ENCODE measurements around the gene ELP5. TPM values are rescaled to one million over a fixed set of nuclear protein-coding genes. Genes with fewer than 3 reads are reported as not detected.
A peak's percentile ranks its signal among the peaks of the same experiment; 100 is the strongest.

Gene ELP5
- total RNA-seq, 1 donor from 2014 or later, result 106 TPM

DNA sequence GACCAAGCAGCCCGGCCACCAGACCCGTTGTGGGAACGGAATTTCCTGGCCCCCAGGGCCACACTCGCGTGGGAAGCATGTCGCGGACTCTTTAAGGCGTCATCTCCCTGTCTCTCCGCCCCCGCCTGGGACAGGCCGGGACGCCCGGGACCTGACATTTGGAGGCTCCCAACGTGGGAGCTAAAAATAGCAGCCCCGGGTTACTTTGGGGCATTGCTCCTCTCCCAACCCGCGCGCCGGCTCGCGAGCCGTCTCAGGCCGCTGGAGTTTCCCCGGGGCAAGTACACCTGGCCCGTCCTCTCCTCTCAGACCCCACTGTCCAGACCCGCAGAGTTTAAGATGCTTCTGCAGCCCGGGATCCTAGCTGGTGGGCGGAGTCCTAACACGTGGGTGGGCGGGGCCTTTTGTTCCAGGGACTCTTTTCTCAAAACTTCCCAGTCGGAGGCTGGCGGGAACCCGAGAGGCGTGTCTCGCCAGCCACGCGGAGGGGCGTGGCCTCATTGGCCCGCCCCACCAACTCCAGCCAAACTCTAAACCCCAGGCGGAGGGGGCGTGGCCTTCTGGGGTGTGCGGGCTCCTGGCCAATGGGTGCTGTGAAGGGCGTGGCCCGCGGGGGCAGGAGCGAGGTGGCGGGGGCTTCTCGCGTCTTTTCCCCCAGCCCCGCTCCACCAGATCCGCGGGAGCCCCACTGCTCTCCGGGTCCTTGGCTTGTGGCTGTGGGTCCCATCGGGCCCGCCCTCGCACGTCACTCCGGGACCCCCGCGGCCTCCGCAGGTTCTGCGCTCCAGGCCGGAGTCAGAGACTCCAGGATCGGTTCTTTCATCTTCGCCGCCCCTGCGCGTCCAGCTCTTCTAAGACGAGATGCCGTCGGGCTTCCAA, 29.3 kb downstream of the ELP5 start, which contains the start of gene SLC2A4:
Gene SLC2A4 (plus strand): TSS at position 645 of the 879 bp plus-strand sequence. CDS start 217 bp downstream, at position 862.
- H3K27me3 ChIP-seq, result no peaks in the 10 kb centered on the region
- intact Hi-C loops (cut with DNase I), result loop anchor here (1.0 to 2.0 kb wide), 2 partner anchors 29 to 67 kb away; partner anchors contain the start of gene ELP5
- H3K9me3 ChIP-seq, result no peaks in the 10 kb centered on the region
- peak within 1 kb of the TSS; percentile 73 to 81 for H3K27ac ChIP-seq
- H3K4me3 ChIP-seq, result peak within 1 kb of the TSS; percentile 56
- H3K36me3 ChIP-seq, result no peaks in the 10 kb centered on the region
- TF ChIP-seq, protein P1, sequence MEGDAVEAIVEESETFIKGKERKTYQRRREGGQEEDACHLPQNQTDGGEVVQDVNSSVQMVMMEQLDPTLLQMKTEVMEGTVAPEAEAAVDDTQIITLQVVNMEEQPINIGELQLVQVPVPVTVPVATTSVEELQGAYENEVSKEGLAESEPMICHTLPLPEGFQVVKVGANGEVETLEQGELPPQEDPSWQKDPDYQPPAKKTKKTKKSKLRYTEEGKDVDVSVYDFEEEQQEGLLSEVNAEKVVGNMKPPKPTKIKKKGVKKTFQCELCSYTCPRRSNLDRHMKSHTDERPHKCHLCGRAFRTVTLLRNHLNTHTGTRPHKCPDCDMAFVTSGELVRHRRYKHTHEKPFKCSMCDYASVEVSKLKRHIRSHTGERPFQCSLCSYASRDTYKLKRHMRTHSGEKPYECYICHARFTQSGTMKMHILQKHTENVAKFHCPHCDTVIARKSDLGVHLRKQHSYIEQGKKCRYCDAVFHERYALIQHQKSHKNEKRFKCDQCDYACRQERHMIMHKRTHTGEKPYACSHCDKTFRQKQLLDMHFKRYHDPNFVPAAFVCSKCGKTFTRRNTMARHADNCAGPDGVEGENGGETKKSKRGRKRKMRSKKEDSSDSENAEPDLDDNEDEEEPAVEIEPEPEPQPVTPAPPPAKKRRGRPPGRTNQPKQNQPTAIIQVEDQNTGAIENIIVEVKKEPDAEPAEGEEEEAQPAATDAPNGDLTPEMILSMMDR (IDR thresholded peaks at IDR 0.05), result no peak
- peaks cover 9 to 16% of the 10 kb centered on the region in 2 donors for H3K4me1 ChIP-seq
- peak; percentile 73 to 94 for DNase-seq (ENCODE audit: low spot score in 2 of 2)

GRCh38 chr17:7281953-7282751, 30.1 kb downstream of the ELP5 start:
- no peak for DNase-seq (ENCODE audit: low spot score in 2 of 2)

DNA sequence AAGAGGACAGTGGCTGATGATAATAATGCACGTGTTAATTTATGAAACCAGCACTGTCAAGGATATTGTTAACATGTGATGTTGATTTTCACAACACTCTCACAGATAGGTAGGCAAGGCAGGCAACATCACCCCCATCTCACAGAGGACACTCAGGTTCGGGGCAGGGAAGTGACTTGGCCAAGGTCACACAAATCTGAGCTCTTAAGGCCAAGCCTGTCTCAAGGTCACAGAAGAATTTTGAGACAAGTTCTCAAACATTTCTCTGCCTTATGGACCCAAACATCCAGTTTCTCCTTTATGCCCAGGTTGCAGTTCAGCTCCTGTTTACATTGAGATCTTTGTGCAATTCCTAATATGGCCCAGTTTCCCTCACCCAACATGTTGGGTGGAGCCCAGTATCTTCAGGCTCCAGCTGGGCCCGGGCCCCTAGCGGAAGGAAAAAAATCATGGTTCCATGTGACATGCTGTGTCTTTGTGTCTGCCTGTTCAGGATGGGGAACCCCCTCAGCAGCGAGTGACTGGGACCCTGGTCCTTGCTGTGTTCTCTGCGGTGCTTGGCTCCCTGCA, 30.8 kb downstream of the ELP5 start:
- intact Hi-C loops (cut with DNase I), result no loop called here
- Histone ChIP-seq H3K36me3 (no peaks in the 10 kb centered on the region), H3K27ac (no peak overlapping the region), H3K4me3 (peak overlapping the region in 1 of 2 donors; percentile 56), H3K9me3 (no peaks in the 10 kb centered on the region), H3K27me3 (no peaks in the 10 kb centered on the region), H3K4me1 (peaks cover 9 to 16% of the 10 kb centered on the region in 2 donors)
- no peak for DNase-seq (ENCODE audit: low spot score in 2 of 2)
- TF ChIP-seq, protein P1 (IDR thresholded peaks at IDR 0.05), result no peak

More at GRCh38 chr17:7281953-7282751, 30.1 kb downstream of the ELP5 start:
- peak overlapping the region; percentile 56 for H3K4me3 ChIP-seq
- no peak overlapping the region for H3K27ac ChIP-seq
- peaks cover 9 to 16% of the 10 kb centered on the region in 2 donors for H3K4me1 ChIP-seq
- TF ChIP-seq, protein P1 (IDR thresholded peaks at IDR 0.05), result no peak
- H3K36me3 ChIP-seq, result no peaks in the 10 kb centered on the region
- H3K9me3 ChIP-seq, result no peaks in the 10 kb centered on the region
- no peaks in the 10 kb centered on the region for H3K27me3 ChIP-seq
- intact Hi-C loops (cut with DNase I), result loop anchor here (1.0 to 2.0 kb wide), 2 partner anchors 30 to 67 kb away; partner anchors contain the start of gene ELP5

DNA sequence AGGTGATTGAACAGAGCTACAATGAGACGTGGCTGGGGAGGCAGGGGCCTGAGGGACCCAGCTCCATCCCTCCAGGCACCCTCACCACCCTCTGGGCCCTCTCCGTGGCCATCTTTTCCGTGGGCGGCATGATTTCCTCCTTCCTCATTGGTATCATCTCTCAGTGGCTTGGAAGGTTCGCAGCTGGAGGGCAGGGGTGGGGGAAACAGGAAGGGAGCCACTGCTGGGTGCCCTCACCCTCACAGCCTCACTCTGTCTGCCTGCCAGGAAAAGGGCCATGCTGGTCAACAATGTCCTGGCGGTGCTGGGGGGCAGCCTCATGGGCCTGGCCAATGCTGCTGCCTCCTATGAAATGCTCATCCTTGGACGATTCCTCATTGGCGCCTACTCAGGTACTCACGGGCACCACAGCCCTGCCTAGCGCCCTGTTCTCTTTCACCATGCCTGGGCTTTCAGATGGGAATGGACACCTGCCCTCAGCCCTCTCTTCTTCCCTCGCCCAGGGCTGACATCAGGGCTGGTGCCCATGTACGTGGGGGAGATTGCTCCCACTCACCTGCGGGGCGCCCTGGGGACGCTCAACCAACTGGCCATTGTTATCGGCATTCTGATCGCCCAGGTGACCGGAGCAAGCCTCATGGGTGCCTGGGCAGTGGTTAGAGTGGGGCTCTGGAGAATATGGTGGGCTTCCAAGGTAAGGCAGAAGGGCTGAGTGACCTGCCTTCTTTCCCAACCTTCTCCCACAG, 31.6 kb downstream of the ELP5 start:
- H3K36me3 ChIP-seq, result no peaks in the 10 kb centered on the region
- H3K27ac ChIP-seq, result no peak overlapping the region
- intact Hi-C loops (cut with DNase I), result no loop called here
- H3K4me3 ChIP-seq, result no peak overlapping the region
- H3K9me3 ChIP-seq, result no peaks in the 10 kb centered on the region
- no peak for DNase-seq (ENCODE audit: low spot score in 2 of 2)
- no peaks in the 10 kb centered on the region for H3K27me3 ChIP-seq
- TF ChIP-seq, protein P1 (IDR thresholded peaks at IDR 0.05), result no peak
- H3K4me1 ChIP-seq, result peaks cover 9 to 16% of the 10 kb centered on the region in 2 donors

- Histone ChIP-seq H3K9me3 (no peaks in the 10 kb centered on the region), H3K27ac (no peak overlapping the region), H3K4me3 (no peak overlapping the region), H3K27me3 (no peaks in the 10 kb centered on the region), H3K36me3 (no peaks in the 10 kb centered on the region), H3K4me1 (peaks cover 9 to 16% of the 10 kb centered on the region in 2 donors)
- intact Hi-C loops (cut with DNase I), result no loop called here
- TF ChIP-seq, protein P1 (IDR thresholded peaks at IDR 0.05), result no peak
- no peak for DNase-seq (ENCODE audit: low spot score in 2 of 2)
Observed at GRCh38 chr17:7284911-7285310, 32.9 kb downstream of the ELP5 start.

Measured in ascending aorta (tissue), 2 donors.